Stimulated activated CD4-positive, alpha-beta T cell treated with anti-CD3 and anti-CD28 coated beads, Interleukin-1b, Interleukin-23, amount 100 ng/mL, for 1 hour (primary cell): Measurements from ENCODE around the gene KLF11.

Source experiments
- DNase-seq, 2 donors: peaks; one replicate each; pipeline ENCODE4 v3.0.0-alpha.2; 2020; ENCODE audit warnings: low read depth in 2 of 2

KLF11 gene

DNA sequence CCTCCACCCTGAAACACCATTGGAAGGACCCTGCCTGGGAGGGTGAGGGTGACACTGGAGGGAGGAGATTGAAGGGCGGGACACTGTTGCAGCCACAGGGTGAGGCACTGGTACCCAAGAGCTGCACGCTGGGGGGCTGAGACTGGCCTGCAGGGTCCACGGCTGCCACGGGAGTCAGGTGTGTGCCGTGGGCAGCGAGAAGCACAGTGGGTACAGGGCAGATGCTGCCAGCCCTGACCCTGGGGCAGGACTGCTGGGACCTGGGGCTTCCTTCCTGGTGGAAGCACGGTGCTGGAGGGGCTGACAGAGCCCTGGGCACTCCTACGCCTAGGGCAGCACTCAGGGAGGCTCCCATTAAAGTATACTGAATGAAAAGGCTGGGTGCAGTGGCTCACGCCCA is 20.2 kb downstream of the KLF11 start:
- no peak for DNase-seq

DNA sequence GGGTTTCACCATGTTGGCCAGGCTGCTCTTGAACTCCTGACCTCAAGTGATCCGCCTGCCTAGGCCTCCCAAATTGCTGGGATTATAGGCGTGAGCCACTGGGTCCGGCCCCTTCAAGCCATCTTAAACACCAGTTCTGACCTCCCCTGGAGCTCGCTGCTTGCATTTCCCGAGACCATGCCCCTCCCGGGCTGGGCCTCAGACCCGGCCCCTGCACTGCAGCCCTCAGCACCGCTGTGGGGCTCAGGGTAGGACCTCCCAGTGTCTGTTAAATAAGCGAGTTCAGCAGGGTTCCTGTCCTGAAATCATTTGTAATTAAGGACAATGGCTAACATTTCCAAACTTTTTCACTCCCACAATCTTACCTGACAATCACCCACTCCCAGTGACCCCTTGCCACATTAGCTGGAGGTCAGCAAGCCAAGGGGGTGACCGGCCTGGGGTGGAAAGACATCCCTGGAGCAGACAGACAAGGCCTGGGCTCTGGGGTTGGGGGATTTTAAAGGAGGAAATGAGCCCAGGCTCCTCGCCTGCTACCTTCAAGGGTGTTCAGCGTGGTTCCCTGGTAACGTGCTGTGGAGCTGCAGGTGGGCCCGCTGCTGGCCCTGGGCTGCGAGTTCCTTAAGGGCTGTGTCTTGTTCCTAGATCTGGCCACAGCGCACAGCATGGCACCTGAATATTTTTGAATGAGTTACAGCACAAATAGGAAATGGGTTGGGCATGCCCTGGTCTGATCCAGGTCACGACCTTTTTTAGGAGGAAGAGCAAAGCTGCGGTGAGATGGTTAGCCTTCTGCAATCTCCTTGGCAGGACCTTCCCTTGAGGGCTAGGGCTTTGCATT is 21.8 kb downstream of the KLF11 start:
- no peak for DNase-seq

DNA sequence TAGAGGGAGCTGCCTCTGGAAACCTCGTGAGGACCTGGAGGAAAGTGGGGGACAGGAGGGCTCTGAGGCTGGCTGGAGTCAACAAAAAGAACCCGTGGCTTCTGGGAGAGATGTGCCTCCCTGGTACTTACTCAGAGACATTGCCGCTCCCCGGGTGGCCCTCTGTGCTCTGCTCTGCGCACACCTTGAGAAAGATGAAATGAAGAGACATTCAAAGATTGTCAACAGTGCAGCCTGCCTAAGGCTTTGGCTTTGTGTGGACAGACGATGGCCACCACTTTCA is 22.4 kb downstream of the KLF11 start:
- DNase-seq = no peak

DNA sequence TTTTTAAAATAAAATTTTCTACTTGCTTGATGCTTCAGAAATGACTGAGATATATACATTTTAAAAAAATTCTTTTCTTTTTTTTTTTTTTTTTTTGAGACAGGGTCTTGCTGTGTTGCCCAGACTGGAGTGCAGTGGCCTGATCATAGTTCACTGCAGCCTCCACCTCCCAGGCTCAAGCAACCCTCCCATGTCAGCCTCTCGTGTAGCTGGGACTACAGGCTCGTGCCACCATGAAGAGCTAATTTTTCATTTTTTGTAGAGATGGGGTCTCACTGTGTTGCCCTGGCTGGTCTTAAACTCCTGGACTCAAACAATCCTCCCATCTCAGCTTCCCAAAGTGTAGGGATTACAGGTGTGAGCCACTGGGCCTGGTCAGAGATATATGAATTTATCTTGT is 24.0 kb downstream of the KLF11 start:
- DNase-seq = no peak

DNA sequence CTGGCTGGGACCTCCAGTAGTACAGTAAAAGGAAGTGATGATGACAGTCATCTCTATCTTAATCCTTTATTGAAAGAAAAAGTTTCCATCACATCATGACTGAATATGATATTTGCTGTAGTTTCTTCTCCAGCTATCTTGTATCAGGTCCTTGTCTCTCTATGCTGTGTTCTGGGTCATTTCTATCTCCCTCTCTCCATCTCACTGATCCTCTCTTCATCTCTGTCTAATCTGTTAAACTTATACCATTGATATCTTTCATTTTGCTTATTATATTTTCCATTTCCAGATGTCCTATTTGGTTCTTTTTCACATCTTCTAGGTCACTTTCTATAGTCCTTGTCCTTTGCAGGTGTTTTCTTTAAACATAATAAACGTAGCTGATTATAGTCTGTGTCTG is 24.5 kb downstream of the KLF11 start:
- no peak for DNase-seq

DNA sequence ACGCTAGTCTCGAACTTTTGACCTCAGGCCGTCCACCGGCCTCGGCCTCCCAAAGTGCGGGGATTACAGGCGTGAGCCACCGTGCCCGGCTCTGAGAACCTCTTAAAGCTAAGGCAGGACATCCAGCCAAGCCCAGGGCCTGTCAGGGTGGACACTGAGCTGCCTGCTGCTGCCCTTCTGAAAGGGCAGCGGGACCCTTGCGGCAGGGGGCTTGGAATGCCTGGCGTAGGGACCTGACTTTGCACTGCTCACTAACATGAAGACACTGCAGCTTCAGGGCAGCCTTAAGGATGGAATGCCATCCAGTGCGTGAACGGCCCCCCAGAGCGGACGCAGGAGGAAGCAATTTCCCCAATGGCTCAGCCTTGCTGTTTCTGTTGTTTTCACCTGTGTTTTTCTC is 27.8 kb downstream of the KLF11 start:
- no peak for DNase-seq

DNA sequence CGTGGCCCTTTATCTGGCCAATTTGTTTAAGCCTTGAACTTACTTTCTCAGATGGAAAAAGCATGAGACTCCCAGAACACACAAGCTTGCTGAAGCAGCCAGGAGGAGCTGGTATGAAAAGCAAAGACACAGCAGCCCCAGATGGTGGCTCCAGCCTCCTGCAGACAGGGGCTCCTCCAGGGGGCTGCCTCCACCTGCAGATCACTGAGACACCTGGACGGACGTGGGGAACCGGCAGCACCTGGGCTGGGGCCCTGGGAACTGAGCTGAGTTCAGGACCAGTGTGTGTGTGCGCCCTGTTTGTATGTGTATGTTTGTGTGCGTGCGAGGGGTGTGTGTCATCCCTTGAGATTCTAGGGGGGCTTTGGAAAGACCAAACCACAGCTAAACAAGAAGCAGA is 28.2 kb downstream of the KLF11 start:
- no peak for DNase-seq

DNA sequence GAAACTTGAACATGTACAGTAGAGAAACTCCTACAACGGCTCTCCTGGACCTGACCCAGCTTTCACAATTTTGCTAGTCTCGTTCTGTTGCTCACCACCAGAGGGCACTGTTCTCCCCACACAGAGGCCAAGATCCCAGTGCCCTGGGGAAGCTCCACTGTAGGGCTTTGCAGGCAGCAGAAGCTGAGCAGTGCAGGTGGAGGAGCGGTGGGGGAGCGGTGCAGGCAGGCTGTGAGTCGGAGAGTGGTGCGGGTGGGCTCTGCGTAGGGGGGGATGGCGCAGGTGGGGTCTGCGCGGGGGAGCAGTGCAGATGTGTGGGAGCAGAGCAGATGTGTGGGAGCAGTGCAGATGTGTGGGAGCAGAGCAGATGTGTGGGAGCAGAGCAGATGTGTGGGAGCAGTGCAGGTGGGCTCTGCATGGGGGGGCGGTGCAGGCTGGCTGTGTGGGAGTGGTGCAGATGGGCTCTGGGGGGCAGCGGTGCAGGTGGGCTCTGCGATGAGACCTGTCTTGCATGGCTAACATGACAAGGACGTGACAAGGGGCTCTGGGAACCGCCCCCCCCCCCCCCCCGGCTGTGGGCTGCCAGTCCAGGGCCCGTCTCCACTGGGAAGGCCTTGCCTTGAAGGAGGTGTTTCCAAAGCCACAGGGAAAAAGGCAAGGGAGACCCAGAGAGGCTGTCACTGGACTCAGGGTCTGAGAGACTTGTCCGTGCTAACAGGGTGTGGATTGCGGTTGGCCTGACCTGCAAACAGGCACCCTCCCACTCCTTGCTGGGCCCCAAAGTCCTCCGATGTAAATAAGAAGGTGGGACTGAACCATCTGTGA is 29.5 kb downstream of the KLF11 start:
- peak; percentile 48 to 60 for DNase-seq

DNA sequence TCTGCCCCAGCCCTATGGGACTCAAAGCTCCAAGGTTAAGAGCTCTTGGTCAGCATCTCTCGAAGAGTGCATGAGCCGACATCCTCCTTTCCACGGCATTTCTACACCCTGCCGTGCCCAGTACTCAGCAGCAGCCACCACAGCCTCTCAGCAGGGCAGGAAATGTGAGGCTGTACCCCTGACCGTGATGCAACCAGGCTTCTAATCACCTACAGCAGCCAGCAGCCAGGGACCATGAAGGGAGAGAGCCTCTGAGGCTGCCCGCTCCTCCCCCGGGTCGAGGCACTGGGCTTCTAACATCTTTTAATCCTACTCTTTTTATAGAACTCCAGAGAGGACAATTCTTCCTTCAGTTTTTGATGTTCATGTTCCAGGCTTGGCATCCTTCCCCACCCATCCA is 30.4 kb downstream of the KLF11 start:
- DNase-seq = no peak

DNA sequence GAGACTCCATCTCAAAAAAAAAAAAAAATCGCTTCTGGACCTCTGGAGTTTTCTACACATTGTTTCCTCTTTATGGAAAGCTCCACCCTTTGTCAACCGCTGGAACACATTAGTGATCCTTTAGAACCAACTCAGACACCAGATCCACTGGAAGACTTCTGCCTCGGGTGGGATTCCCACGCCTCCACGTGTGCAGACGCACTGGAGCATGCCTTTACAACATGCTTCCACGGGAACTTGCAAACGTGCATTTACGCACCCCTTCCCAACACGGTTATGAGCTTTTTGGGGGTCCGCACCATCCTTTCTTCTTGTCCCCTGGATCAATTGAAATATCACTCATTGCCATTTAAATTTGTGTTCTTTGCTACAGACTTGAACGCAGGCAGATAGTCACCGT is 31.8 kb downstream of the KLF11 start:
- no peak for DNase-seq

DNA sequence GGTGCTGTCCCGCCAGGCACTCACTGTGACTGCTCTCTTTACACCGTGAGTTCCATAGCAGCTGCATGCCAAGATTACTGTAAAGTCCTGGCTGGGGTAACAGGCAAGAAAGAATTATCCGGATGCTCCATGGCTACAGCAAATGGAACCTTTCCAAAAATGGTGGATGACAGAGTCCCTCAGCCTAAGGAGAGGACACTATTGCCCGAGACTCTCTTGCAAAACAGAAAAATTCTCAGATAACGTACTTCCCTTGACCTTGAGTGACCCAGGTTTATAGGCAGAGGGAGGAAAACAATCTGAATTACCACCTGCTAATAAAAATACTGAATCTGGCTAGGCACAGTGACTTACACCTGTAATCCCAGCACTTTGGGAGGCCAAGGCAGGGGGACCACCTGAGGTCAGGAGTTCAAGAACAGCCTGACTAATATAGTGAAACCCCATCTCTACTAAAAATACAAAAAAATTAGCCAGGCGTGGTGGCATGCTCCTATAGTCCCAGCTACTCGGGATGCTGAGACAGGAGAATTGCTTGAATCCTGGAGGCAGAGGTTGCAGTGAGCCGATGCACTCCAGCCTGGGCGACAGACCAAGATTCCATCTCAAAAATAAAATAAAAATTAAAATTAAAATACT is 32.3 kb downstream of the KLF11 start:
- no peak for DNase-seq

DNA sequence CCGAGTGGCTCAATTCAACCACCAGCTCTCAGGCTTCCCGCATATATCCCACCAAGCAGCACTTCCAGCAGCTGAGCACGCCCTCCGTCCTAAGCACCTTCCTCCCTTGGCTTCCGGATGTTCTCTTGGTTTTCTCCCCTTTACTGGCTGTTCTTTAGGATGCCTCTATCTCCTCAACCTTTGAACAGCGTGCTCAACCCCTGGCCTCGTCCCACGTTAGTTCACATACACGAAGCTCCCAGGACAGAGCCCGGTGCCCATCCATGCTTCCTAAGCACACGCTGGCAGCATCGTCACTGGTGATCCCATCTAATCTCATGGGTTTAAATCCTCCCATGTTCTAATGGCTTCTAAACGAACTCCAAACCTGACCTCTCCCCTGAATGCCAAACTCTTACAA is 33.2 kb downstream of the KLF11 start:
- no peak for DNase-seq

DNA sequence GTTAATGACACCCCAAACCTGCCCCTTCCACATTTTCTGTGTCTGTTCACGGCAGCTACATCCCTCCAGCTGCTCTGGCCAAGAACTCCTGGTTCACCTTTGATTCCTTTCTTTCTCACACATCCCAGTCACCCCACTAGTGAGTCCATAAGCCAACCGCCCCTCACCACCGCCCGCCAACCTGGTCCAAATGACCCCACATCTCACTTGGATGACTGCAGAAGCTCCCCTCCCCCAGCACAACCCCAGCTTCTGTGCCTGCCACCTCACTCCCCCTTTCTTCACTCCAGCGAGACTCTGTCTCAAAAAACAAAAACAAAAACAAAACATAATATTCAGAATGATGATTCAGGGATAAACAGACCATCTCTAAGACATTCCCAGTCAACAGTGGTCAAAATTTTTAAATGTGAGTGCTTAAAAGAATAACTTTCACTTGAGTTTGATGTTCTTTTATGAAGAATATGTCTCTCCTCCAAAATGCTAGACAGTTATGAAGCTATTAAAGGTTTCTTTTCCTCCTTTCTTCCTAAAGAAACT is 33.7 kb downstream of the KLF11 start:
- DNase-seq = no peak

DNA sequence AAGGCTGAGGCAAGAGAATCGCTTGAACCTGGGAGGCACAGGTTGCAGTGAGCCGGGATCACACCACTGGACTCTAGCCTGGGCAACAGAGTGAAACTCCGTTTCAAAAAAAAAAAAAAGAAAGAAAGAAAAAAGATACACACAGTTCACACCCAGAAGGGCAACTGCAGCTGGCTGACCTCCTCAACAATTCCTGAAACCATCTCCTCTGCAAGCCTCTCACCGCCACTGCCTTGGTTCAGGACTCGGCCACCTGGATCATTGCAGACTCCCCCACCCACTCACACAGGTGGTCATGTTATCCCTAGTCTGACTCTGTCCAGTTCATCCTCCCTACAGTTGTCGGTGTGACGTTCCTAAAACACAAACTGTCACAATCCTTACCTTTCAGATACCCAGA is 34.7 kb downstream of the KLF11 start:
- no peak for DNase-seq

DNA sequence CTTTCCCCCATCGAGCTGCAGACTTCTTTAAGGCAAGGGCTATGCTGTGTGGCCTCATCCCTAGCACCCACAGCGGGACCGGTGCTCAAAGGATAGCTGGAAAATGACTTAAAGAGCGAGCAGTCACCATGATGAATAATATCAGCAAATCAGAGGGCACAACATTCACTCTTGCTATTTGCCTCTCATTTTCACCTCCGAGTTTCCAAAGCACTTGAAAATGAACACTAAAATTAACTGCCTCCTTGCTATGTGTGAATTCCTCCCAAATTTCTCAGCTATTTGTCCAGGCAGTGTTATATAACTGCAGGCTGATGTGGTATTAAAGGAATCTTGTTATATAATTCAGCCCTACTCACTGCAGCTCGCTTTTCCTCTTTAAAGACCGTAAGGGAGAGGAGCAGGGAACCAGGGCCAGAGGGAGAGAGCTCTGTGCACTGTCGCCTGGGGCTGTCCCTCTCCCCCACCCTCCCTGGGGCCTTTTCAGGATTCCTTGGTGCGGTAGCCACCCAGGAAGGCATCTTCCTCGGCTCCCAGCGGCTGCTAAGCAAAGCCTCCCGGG is 35.4 kb downstream of the KLF11 start:
- no peak for DNase-seq

DNA sequence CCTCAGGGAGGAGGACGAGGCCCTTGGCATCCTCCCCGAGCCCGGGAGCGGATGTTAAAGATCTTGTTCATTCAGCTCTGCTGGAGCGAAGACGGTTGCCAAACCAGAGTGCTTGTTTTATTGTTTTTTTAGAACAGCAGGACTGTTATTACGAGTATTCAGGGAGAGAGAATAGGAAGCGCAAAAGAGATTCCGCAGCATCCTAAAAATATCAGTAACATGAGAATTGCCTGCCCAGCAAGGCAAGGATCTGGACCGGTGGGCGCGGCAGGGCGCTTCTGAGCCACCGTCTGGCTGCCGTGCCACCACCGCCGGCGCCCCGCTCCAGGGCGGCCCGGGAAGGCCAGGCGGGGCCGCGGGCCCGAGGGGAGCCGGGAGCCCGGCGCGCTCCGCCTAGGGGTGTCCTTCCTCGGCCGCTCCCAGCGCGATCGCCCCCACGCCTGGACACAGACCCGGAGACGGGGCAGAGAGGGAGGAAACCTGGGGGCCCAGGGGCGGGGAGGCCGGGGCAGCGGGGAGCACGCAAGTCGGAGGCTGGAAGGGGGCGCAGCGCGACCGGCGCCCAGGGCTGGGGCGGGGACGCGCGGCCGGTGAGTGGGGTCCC is 36.0 kb downstream of the KLF11 start:
- DNase-seq = no peak

DNA sequence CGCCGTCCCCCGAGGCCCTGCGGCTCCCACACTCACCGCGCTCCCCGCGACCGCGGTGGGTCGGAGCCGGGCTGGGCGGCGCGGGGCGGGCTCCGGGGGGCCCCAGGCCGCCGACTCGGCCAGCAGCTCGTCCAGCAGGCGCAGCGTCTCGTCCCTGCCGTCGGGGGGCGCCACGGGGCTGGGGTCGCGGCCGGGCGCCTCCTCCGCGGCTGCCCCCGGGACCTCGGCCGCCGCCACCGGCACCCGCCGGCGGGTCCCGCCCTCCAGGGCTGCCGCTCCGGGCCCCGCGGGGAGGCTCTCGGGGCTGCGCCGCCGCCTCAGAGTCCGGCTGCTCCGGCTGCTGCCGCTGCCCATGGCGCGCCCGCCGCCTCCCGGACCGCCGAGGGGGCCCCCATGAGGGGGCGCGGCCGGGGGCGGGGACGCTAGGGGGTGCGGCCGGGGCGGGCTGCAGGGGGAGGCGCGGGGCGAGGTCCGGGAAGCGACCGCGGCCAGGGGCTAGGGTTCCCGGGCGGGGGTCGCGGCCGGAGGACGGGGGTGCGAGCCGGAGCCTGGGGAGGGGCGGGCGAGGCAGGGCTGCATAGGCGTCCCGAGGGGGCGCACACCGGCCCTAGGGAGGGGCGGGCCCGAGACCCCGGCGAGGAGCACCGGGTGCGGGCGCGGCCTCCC is 36.7 kb downstream of the KLF11 start, which contains the start of gene CYS1:
Gene CYS1, minus strand, starts transcription at position 542 of the 666 bp plus-strand sequence. Its CDS starts 188 bp downstream, at position 354.
- no peak for DNase-seq

DNA sequence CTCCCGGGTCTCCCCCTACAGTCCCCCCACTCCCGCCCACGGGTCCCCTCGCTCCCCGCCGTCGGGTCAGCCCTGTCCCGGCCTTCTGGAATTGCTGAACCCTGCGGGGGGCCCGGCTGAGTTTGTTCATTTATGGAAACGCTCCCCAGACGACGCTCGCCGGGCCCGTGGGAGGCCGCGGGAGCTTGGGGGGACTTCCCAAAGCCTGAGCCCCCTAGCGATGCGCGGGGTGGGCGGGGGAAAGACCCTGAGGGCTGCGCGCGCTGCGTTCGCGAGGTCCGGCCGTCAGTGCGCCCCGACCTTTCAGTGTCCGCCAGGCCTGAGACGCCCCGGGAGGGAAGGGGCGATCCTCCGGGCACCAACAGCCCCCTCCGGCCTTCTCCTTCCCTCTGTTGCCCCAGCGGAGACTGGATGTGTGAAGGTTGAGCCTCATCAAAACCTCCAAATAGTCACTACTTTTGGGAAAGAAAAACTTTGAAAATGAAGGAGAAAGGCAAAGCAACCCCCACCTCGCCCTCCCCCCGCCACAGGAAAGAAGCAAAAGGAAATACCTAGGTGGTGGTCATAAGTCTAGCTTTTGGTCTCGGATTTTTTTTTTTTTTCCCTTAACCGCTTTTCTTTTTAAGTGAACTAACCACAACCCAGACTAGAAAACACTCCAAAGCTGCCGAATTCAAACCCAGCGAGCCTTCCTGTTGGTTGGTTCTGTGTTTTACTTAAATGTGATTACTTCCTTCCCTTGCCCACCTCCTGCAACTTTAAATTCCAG is 37.4 kb downstream of the KLF11 start:
- no peak for DNase-seq

DNA sequence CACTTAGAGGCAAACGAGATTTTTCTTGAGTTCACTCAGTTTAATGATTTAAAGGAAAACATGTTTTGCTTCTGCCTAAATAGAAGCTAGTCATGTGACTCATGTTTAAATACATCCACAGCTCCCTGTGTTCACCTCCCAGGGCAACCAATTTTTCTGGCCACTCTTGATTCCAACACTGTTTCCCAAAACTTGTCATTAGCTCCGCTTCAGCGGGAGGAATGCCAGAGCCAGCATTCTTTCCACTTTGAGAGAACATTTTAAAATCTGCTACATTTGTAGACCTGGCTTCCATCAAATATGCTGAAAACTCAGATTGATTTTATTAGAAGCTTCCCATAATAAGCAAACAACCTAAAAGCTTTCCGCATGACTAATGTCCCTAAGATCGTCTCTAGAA is 39.7 kb downstream of the KLF11 start:
- DNase-seq = no peak

DNA sequence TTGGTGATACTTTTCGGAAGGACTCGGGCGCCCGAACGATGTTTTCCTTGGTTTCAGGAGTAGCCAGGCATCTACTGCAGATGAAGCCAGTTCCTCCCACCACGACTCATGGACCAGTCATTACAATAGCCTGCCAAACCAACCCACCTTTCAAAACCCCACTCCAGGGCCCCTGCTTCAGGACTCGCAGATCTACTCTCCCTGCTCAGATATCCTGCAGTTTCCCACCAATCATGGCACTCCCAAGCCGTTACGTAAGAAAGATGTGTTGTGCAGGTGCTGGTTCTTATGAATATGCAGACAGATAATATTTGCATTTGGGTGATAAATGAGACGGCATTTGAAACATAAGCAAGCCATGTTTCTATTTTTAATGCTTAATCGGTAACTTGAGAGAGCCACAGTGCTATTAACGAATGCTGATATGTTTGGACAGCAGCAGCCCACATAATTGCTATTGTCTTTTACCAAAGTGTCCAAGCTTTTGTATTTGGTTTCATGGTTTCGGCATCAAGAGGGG is 40.4 kb downstream of the KLF11 start:
- DNase-seq = no peak
